GM15510 (cell line): ENCODE measurements around the gene CAMTA1.

ENCODE experiments used
- POLR2A ChIP-seq: IDR thresholded peaks from 3 replicates; pipeline ENCODE4 v1.6.1; 2011; ENCODE audit warnings: borderline replicate concordance; ENCODE audit not compliant: insufficient read length; ENCODE audit errors: extremely low read depth

Gene CAMTA1

DNA sequence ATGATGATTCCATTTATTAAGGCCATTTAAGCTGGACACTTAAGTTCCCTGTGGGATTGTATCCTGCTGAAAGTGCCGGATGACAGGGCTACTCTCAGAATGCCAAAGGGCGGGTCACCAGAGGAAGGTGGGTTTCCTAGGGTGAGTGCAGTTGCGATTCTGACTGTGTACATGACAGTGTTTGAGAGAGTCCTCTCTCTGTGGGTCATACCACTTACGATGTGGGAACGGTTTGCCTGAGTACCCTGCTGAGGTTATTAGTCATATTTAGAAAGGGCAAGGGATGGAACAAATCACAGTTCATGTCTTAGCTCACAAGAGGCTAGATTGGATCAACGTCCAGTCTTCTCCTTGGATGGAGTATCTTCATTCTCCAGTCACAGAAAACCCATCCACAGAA is 461.9 kb downstream of the CAMTA1 start:
- no peak for TF ChIP-seq POLR2A

DNA sequence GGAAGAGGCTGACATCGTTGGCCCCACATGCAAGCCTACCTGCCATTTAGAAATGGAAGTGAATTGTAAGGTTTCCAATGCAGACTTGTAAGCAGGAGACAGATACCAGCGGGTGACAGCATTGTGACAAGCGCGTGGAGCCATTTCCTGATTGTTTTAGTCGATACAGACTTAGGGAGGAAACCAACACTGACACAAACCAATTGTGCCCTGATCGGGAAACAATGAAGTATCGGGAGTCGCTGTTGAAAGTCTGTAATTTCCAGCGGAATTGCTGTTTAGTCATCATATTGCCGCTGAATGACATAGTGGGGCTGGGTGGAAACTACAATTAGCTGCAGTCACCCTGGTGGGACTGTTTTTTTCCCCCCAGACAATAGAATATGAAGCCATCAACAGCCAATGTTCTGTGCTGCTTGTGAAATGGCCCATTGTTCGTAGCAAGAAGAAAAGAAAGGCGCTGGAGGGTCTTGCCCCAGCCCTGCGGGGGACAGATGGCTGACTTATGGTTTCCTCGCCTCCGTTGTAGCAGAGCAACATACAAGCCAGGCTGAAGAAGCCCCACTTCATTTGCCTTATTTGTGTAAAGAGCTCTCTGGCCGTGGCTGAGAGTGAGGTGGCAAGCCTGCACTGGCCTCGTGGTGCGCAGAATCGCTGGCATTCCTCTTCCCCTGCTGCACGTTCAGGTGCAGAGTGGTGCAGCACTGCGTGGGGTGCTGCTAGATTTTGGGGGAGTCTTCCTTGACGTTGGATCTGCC is 462.7 kb downstream of the CAMTA1 start:
- TF ChIP-seq POLR2A = no peak

DNA sequence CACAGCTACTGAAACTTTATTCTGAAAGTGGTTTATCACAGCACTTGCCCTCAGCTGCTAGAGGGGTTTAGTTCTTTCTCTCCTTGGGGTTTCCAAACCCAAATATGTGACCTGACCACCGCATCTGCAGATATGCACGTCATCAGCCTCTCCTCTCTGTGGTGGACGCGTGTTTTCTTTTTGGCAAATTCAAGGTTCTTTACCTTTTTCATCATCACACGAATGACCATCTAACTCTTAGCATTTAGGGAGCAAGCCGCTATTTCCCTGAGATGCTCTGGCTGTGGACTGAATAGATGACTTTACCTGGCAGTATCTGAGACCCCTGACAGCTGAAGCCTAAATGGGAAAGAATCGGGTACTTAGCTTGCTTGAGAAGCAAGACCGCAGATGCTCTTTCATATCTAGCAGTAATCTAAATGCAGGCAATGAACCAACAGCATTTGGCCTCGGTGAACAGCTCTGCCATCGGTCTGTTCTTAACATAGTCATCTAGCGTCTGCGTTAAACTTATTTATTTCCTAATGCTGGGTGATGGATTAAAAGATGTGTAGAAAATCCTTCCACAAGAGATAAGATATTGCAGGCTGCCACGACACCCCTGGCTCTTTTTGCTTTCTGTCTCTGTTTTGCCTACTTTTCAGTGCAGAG is 463.4 kb downstream of the CAMTA1 start:
- TF ChIP-seq POLR2A = no peak

DNA sequence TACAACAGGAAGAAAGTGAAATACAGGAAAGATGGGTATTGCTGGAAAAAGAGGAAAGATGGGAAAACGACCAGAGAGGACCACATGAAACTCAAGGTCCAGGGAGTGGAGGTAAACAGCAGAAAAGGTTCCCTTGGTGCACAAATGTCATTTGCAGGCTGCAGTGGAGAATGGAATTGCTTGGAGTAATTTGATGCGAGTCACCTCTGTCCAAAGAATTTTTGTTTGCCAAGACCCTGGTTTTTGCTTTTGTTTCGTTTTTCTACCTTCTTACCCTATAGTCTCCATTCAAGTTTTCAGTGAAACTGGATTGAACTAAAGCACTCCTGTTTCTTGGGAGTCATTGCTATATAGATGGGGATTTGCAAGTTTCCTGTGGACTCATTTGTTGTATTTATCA is 464.3 kb downstream of the CAMTA1 start:
- TF ChIP-seq POLR2A = no peak

DNA sequence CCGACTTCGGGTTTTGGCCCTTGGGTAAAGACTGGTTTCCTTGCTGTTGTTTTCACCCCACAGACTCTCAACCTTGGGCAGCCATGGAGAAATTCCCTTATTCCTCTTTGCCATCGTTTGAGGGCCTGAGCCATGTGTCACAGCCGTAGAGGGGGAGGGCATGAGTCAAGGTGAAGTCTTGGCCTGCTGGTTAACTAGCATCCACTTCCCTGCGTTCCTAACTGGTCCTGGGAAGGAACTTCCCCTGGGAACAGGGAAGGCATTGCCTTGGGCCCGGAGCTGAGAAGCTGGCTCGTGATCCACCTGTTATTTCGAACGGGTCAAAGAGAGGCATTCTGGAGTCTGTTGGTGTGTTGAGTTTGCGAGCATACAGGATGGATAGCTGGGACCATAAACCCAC is 464.9 kb downstream of the CAMTA1 start:
- TF ChIP-seq POLR2A = no peak

DNA sequence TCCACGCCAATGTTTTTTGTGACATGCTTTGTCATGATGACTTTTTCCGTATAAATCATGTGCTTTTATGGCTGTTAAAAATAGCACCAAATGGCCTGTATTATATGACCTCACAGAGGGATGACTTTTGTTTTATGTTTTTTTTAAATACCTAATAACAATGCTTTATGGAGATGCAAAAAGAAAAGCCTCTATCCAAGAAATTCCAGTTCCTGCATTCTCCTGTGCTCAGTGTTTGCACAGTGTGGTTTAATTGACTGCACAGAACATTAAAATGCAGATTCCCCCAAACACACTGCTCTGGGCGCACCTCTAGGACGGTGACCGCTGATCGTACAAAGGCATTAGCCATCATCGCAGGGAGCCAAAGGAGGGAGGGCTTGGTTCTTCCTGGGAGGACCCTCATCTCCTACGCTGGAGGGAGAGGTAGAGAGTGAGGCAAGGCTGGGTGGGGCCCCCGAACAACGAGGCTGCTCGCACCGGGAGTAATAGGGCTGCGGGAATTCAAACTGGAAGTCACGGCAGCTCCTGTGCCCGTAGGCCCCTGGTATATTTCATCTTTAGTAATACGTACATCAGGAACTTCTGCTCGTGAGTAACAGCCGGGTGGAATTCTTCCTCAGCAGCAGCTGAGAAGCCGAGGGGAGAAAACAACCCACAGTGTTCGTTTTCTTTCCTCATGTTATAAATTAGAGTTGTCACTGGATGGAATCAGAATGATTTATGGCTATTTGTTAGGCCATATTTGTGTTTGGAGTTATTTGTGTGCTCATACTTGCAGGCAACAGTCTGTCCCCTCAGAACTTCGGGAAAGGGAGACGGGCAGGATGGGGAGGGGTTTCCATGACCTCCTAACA is 465.6 kb downstream of the CAMTA1 start:
- TF ChIP-seq POLR2A = no peak

DNA sequence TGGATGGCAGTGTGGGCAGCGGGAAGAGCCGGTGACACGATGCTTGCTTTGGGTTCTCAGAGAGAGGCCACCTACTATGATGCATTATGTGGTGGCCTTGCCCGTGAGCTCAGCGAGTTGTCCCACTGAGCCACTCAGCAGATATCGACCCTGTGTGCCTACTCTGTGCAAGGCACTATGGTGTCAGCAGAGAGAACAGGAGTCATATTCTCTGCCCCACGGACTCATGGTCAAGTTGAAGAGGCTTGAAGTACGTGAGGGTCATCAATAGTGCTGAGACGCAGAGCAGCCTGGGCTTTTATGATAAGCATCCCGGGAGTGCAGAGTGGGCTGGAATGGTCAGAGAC is 466.2 kb downstream of the CAMTA1 start:
- no peak for TF ChIP-seq POLR2A

DNA sequence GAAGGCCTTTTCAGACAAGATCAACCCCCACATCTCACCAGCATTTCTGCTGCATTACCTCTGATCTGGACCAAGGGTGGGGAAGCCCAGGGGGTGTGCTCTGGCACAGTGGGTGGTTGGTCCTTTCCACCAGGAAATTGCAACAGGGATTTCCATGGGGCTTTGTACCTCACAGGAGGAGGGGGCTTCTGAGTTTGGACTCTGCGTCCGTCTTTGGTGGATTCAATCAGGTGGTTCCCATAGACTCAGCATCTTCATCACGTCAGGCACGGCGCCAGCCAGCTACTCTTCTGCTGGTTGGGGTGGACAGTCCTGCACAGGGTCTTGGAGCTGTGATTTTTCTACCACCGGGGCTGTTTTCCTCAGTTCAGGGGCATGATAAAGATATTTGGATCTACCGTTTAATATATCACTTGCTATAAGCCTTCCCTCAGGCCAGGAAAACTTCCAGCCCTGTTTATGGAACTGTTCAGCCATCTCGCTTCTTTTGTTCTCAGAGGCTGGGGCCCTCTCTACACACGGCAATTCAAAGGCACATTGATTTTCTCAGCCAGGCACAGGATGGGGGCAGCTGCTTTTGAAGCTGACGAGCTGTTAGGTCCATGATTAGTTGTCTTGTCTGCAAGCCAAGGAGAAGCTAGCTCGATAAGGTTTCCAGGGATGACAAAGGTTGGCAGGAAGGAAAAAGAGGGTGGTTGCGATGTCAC is 467.3 kb downstream of the CAMTA1 start:
- TF ChIP-seq POLR2A = no peak

DNA sequence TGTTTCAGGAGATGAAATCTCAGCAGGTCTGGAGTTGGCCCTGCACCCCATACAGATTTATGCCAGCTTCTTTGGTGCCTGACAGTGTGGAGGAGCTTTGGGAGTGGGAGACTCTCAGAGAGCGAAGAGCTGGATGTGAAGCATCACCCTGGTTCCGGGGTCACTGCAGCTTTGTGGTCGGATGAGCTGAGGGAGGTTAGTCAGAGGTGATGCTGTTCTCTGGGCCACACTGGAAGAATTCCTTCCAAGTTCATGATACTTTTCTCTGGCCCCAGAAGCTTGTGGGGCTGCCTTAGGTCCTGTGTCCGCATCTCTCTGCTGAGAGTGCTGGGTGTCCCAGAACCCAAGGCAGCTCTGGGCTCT is 467.8 kb downstream of the CAMTA1 start:
- TF ChIP-seq POLR2A = no peak

DNA sequence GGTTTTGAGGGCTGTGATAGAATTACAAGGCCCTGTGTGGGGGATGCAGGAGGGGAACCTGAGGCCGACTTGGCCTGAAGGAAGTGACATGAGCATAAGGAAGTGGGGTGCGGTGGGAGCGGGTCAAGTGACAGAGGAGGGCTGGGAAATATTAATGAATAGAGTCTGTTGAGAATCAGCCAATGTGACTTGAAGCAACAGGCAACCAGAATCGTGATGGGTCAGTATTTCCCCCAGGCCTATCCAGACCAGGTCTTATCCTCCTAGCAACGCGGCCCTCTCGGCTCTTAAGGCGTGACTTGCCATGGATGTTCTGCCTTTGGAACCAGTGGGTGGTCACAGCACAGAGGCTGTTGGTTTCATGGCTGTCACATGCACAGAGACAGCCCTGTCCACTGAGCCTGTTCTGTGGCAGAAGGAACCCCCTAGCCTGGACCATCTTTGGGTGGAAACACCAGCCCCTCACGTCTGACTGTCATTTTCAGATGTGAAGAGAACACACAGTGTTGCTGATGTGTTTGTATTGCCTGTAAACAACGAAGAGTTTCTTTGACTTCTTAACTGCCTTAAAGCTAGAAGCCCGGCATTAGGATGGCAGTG is 468.8 kb downstream of the CAMTA1 start:
- no peak for TF ChIP-seq POLR2A

DNA sequence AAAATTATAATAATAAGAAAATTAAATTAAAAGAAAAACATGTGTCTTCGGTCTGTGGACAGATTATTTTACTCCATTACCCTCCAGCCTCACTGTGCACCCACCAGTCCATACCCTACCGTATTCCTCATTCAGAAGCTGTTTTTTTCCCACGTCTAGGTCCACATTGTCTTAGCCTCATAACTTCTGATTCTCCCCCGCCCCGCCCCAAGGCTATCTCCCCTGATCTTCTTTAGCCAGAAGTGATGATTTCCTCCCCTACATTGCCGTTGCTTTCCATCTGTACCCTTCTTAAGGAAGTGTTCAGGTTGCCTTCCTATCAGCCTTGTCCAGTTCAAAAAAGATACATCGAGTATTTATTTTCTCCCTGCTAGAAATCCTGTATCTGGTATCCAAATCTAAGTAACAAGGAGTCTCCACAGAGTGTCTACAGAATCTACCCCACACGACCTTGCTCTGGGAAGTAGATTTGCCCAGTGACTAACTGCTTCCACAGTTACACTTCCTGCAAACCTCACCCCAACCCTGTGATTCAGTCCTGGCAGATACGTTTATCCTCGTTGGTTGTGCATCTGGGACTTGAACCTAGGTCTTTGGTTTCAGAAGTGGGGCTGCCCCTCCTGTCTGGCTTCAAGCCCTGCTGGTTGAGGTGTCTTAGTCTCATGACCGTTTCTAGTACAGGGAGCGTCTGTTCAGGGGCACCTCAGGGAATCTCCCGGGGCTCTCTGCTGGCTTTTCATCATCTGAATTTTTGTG is 470.2 kb downstream of the CAMTA1 start:
- no peak for TF ChIP-seq POLR2A

DNA sequence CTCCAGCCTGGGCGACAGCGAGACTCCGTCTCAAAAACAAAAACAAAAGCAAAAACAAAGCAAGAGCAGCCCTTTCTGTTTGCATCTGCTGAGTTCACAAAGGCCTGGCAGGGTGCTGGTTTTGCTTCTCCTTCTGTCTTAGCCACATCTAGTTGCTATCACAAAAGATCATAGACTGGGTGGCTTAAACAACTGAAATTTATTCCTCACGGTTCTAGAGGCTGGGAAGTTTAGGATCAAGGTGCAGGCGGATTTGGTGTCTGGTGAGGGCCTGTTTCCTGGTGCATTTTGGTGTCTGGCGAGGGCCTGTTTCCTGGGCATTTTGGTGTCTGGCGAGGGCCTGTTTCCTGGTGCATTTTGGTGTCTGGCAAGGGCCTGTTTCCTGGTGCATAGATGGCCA is 471.3 kb downstream of the CAMTA1 start:
- no peak for TF ChIP-seq POLR2A

DNA sequence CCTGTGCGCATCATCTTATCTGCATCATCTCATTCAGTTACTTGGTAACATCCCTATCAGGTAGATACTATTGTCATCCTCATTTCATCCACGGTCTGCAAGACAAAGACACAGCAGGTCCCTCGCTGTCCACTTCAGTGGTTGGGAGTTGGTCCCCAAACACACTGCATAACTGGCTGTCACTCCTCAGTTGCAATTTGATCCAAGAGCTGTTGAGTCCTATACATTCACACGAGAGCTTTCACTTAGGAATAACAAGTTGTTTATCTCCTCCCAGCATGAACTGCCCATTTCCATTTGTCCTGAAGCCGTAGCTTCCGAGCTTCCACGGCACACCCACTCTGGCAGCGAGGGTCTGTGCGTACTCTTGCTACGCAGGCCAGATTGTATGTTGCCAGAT is 472.0 kb downstream of the CAMTA1 start:
- no peak for TF ChIP-seq POLR2A

DNA sequence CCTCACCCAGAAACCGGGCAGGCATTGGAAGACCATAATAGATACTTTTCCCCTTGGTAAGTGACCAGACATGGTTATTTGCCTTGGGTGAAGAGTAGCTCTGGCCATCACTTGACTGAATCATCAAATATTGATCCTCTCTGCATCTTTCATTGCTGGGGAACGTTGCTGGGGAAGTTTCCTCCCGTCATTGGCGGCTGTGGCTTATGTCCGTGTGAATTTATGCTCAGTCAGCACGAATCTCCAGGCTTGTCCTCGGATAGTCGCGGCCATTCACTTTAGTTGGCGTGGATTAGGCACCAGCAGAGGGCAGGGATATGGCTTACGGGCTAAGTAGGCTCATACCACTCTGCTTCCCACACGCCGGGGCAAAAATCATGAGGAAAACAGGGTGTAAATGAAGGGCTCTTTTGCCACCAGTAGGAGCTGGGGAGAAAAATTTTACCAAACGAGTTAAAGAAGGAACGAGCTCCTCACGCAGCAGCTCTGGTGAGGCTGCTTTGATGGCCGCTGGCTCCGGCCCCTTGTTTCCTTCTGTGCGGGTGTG is 473.4 kb downstream of the CAMTA1 start:
- TF ChIP-seq POLR2A = no peak
